Chondrocyte (in vitro differentiated cells): ENCODE results near the gene NTRK2. TPM values are rescaled to one million over a fixed set of nuclear protein-coding genes. Genes with fewer than 3 reads are reported as not detected.

ENCODE experiments used
- DNase-seq: peaks from one replicate; pipeline ENCODE4 v3.0.0; 2021; ENCODE audit warnings: mixed read lengths, low spot score
- H3K27ac Mint-ChIP-seq: one replicate; pipeline ENCODE4 v1.8.0; 2021; ENCODE audit warnings: mild to moderate bottlenecking, moderate library complexity, mixed read lengths; ENCODE audit not compliant: unreplicated experiment
- H3K27me3 Mint-ChIP-seq: 2 replicates; pipeline ENCODE4 v1.8.0; 2021; ENCODE audit warnings: low read depth, mixed read lengths
- H3K36me3 Mint-ChIP-seq: 2 replicates; pipeline ENCODE4 v1.8.0; 2021; ENCODE audit warnings: low read depth, mixed read lengths
- H3K4me1 Mint-ChIP-seq: 2 replicates; pipeline ENCODE4 v1.8.0; 2021; ENCODE audit warnings: low read depth, mild to moderate bottlenecking, mixed read lengths
- H3K4me3 Mint-ChIP-seq: one replicate; pipeline ENCODE4 v1.8.0; 2021; ENCODE audit warnings: mild to moderate bottlenecking, moderate library complexity, mixed read lengths; ENCODE audit not compliant: unreplicated experiment
- H3K9me3 Mint-ChIP-seq: 2 replicates; pipeline ENCODE4 v1.8.0; 2021; ENCODE audit warnings: low read depth, mixed read lengths
- long read RNA-seq: library from polyadenylated mRNA; stranded (forward); transcript quantifications from one replicate; pipeline ENCODE4 v2.0.0, GENCODE V29; 2021
- total RNA-seq: library from RNA; stranded (reverse); gene quantifications from 3 replicates; pipeline ENCODE4 v1.2.1, GENCODE V29; 2021
- TF ChIP-seq, protein P1 (sequence below): fragments of 200-600 bp; sonication (generic); IDR thresholded peaks from 2 replicates; pipeline ENCODE4 v1.5.0; 2021; ENCODE audit warnings: antibody characterized with exemption, mild to moderate bottlenecking, moderate library complexity

The NTRK2 gene
- 37.6 to 77.6 TPM (median 40.0 TPM) in 3 replicates for total RNA-seq
- long read RNA-seq, full-length matches to known transcripts = 35 of 43 reads
- long read RNA-seq, partial matches to known transcripts = 0 of 43 reads
- long read RNA-seq, other reads (novel, unspliced or antisense) = 8 of 43 reads

- TF ChIP-seq, protein P1, sequence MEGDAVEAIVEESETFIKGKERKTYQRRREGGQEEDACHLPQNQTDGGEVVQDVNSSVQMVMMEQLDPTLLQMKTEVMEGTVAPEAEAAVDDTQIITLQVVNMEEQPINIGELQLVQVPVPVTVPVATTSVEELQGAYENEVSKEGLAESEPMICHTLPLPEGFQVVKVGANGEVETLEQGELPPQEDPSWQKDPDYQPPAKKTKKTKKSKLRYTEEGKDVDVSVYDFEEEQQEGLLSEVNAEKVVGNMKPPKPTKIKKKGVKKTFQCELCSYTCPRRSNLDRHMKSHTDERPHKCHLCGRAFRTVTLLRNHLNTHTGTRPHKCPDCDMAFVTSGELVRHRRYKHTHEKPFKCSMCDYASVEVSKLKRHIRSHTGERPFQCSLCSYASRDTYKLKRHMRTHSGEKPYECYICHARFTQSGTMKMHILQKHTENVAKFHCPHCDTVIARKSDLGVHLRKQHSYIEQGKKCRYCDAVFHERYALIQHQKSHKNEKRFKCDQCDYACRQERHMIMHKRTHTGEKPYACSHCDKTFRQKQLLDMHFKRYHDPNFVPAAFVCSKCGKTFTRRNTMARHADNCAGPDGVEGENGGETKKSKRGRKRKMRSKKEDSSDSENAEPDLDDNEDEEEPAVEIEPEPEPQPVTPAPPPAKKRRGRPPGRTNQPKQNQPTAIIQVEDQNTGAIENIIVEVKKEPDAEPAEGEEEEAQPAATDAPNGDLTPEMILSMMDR = peak; percentile 65
- Mint-ChIP-seq H3K4me1 (peaks cover 56% of the 10 kb centered on the region), H3K36me3 (peaks cover 2% of the 10 kb centered on the region), H3K9me3 (peaks cover 11% of the 10 kb centered on the region), H3K27ac (peak within 1 kb of the TSS; percentile 88), H3K27me3 (peaks cover 13% of the 10 kb centered on the region), H3K4me3 (peak within 1 kb of the TSS; percentile 92)
- peak; percentile 87 for DNase-seq
Observed at GRCh38 chr9:84669288-84670137, at the start of gene NTRK2. TSS of gene NTRK2 (plus strand) at chr9:84669729. CDS start at chr9:84670749, 1,020 bp downstream.

- Mint-ChIP-seq H3K4me3 (no peak overlapping the region), H3K36me3 (no peaks in the 10 kb centered on the region), H3K4me1 (no peaks in the 10 kb centered on the region), H3K9me3 (no peaks in the 10 kb centered on the region), H3K27me3 (peaks cover 7% of the 10 kb centered on the region), H3K27ac (no peak overlapping the region)
- TF ChIP-seq, protein P1 = no peak
- DNase-seq = no peak
Observed at GRCh38 chr9:84620338-84620737, 49.2 kb upstream of the NTRK2 start.

- Mint-ChIP-seq H3K9me3 (no peaks in the 10 kb centered on the region), H3K27me3 (peaks cover 8% of the 10 kb centered on the region), H3K4me3 (no peak overlapping the region), H3K27ac (no peak overlapping the region), H3K4me1 (no peaks in the 10 kb centered on the region), H3K36me3 (no peaks in the 10 kb centered on the region)
- TF ChIP-seq, protein P1 = no peak
- no peak for DNase-seq
Observed at GRCh38 chr9:84621811-84622210, 47.7 kb upstream of the NTRK2 start.

- TF ChIP-seq, protein P1 = no peak
- Mint-ChIP-seq H3K36me3 (no peaks in the 10 kb centered on the region), H3K27ac (no peak overlapping the region), H3K27me3 (peaks cover 8% of the 10 kb centered on the region), H3K4me1 (no peaks in the 10 kb centered on the region), H3K9me3 (no peaks in the 10 kb centered on the region), H3K4me3 (no peak overlapping the region)
- no peak for DNase-seq
Observed at GRCh38 chr9:84622981-84623380, 46.5 kb upstream of the NTRK2 start.

DNA sequence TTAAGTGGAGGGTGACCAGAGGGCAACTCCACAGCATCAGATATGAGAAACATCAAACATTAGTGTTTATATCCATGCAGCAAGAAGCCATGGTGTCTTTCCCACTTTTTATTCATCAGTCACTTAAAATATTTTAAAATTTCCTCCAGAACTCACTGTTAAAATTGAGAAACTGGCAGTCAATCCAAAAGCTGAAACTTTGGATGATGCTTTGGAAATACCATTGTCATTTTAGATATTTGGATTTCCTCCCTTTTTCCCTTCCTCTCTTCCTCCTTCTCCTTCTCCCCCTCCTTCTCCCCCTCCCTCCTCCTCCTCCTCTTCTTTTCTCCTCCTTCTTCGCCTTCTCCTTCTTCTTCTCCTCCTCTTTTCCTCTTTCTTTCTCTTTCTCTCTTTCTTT lies 33.1 kb upstream of the NTRK2 start:
- no peak overlapping the region for H3K4me3 Mint-ChIP-seq
- TF ChIP-seq, protein P1 = no peak
- H3K36me3 Mint-ChIP-seq = no peaks in the 10 kb centered on the region
- no peak for DNase-seq
- H3K27ac Mint-ChIP-seq = no peak overlapping the region
- H3K9me3 Mint-ChIP-seq = peaks cover 17% of the 10 kb centered on the region
- H3K27me3 Mint-ChIP-seq = peaks cover 20% of the 10 kb centered on the region
- H3K4me1 Mint-ChIP-seq = no peaks in the 10 kb centered on the region
